Left ventricle myocardium inferior (tissue), 1 donor: ENCODE data around the gene SLC25A19. TPM values are rescaled to one million over a fixed set of nuclear protein-coding genes. Genes with fewer than 3 reads are reported as not detected.

Experiments used
- DNase-seq: peaks from one replicate; pipeline ENCODE4 v3.0.0-alpha.2; 2020
- H3K27ac ChIP-seq: fragments of 200-600 bp; replicated peaks from 2 replicates; pipeline ENCODE4 v1.8.0; 2021
- H3K27me3 ChIP-seq: fragments of 200-600 bp; 2 replicates; pipeline ENCODE4 v1.8.0; 2021; ENCODE audit warnings: low read depth
- H3K36me3 ChIP-seq: fragments of 200-600 bp; 2 replicates; pipeline ENCODE4 v1.8.0; 2021
- H3K4me1 ChIP-seq: fragments of 200-600 bp; 2 replicates; pipeline ENCODE4 v1.8.0; 2021
- H3K4me3 ChIP-seq: fragments of 200-600 bp; 2 replicates; pipeline ENCODE4 v1.8.0; 2021; ENCODE audit warnings: mild to moderate bottlenecking, moderate library complexity
- H3K9me3 ChIP-seq: fragments of 200-600 bp; replicated peaks from 2 replicates; pipeline ENCODE4 v1.8.0; 2021
- CTCF ChIP-seq: fragments of 200-600 bp; IDR thresholded peaks from 2 replicates; pipeline ENCODE4 v1.8.0; 2021; ENCODE audit warnings: antibody characterized with exemption, mild to moderate bottlenecking, borderline replicate concordance
- intact Hi-C: fragments of 100-400 bp; cut with micrococcal nuclease; formaldehyde crosslinking; loops from one replicate; pipeline ENCODE4 v1.11.0; 2022
- total RNA-seq: library from RNA; stranded (reverse); fragmentation: NEBNext Ultra II Directional; extraction: Animal tissue kit (Norgen Biotek cat#: 25700); gene quantifications from one replicate; pipeline ENCODE4 v1.2.1, GENCODE V29; 2021
- donor health status: DM: no; HTN: yes; CAD: no; lungs with severe emphysema.

Gene SLC25A19
- total RNA-seq, 1 donor from 2014 or later: 16.0 TPM

DNA sequence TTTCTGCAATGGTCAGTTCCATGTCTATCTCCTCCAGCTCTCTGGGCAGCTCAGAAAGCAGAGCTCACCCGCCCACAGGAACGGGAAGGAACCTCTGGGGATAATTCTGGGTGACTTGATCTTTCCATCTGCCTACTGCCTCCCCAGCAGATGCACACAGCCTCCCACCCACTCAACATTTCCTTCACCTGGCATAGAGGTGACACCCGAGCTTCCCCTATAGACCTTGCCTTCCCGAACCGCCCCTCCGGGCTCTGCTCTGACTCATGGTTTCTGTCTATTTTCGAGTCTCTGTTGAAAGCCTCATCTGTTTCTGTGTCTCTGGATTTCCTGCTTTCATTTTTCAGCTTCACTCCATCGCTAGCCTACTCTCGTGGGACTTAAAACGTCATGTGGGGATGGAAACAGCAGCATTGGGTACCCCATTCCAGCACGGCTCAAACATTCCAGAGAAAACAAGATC lies 39.2 kb downstream of the SLC25A19 start:
- Histone ChIP-seq H3K36me3 (peaks cover 17% of the 10 kb centered on the region), H3K4me1 (peaks cover 22% of the 10 kb centered on the region), H3K4me3 (peak overlapping the region; percentile 48)

GRCh38 chr17:75249564-75249963 lies 39.7 kb downstream of the SLC25A19 start:
- intact Hi-C loops: no loop called here
- peak overlapping the region; percentile 48 for H3K4me3 ChIP-seq
- H3K9me3 ChIP-seq: no peaks in the 10 kb centered on the region
- H3K27ac ChIP-seq: peak overlapping the region; percentile 69
- H3K36me3 ChIP-seq: peaks cover 22% of the 10 kb centered on the region
- H3K27me3 ChIP-seq: no peaks in the 10 kb centered on the region
- peaks cover 18% of the 10 kb centered on the region for H3K4me1 ChIP-seq
- TF ChIP-seq CTCF: no peak
- DNase-seq: no peak

More for the DNA sequence above, 39.2 kb downstream of the SLC25A19 start:
- no peak for DNase-seq
- TF ChIP-seq CTCF: no peak
- intact Hi-C loops: no loop called here
- no peaks in the 10 kb centered on the region for H3K9me3 ChIP-seq
- H3K27ac ChIP-seq: peak overlapping the region; percentile 69
- H3K27me3 ChIP-seq: no peaks in the 10 kb centered on the region

GRCh38 chr17:75246404-75246803 lies 42.8 kb downstream of the SLC25A19 start:
- Histone ChIP-seq H3K27me3 (no peaks in the 10 kb centered on the region), H3K27ac (no peak overlapping the region), H3K4me3 (no peak overlapping the region), H3K9me3 (no peaks in the 10 kb centered on the region), H3K4me1 (peaks cover 22% of the 10 kb centered on the region), H3K36me3 (peaks cover 54% of the 10 kb centered on the region)
- intact Hi-C loops: no loop called here
- no peak for DNase-seq
- TF ChIP-seq CTCF: no peak

DNA sequence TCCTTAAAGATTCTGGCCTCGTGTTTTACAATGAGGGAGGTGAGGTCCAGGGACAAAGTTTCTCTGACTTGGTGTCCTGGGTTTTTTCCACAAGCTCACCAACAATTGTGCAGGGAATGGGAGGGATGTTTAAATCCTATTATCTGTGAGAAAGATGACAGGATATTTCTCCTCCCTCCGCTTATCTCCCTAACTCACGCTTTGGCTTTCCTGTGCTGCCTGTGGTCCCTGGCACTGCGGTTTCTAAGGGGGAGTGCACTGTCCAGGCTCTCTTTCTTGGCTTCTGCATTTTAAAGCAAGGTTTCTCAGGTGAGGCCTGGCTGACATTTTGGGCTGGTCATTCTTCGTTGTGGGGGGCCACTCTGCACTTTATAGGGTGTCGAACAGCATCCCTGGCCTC lies 44.2 kb downstream of the SLC25A19 start:
- Histone ChIP-seq H3K27ac (no peak overlapping the region), H3K4me1 (peaks cover 26% of the 10 kb centered on the region), H3K27me3 (no peaks in the 10 kb centered on the region), H3K4me3 (no peak overlapping the region), H3K36me3 (peaks cover 68% of the 10 kb centered on the region), H3K9me3 (no peaks in the 10 kb centered on the region)
- no peak for DNase-seq
- no peak for TF ChIP-seq CTCF
- intact Hi-C loops: no loop called here

DNA sequence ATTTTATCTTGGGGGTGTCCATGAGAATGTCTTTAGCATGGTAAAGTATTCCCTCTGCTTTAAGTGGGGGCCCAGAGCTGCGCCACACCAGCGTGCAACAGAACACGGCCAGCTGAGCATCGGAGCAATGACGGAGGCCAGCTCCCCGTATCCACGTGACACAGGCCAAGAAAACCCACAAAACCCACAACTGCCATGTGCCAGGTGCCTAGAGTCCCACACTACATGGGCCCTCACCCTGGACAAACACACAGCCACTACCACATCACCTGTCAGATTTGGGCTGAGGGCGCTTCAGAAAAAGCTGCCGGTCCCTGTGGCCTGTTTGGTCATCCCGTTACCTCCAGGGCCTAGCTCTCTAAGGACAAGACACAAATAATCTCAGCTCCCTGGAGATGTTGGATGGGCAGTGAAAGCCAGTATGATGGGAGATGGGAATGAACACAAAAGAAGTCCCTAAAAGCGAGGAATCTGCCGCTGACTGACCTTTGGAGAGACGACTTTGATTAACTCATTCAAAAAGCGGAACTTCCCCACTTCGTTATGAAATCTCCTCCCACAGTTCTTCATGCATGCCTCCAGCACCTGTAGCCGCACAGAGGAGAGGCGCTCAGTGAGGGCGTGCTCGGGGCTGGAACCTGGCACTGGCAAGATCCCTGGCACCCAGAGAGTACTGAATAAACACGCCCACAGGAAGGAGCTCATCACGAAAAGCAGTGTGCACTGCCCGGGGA lies 44.9 kb downstream of the SLC25A19 start:
- H3K4me3 ChIP-seq: no peak overlapping the region
- H3K27me3 ChIP-seq: no peaks in the 10 kb centered on the region
- intact Hi-C loops: no loop called here
- DNase-seq: no peak
- no peak for TF ChIP-seq CTCF
- H3K36me3 ChIP-seq: peaks cover 75% of the 10 kb centered on the region
- H3K27ac ChIP-seq: no peak overlapping the region
- peaks cover 19% of the 10 kb centered on the region for H3K4me1 ChIP-seq
- no peaks in the 10 kb centered on the region for H3K9me3 ChIP-seq
